KOPT-K1 (cell line): ENCODE measurements around the gene SMIM24.
A peak's percentile ranks its signal among the peaks of the same experiment; 100 is the strongest.

ENCODE experiments used
- H3K27ac ChIP-seq: fragments of 200-600 bp; sonication (generic); 2 replicates; pipeline ENCODE4 v1.5.1; 2016; ENCODE audit warnings: antibody characterized with exemption, mild to moderate bottlenecking, low read depth, low read length; ENCODE audit not compliant: poor library complexity, severe bottlenecking
- H3K36me3 ChIP-seq: fragments of 200-600 bp; sonication (generic); 2 replicates; pipeline ENCODE4 v1.5.1; 2017; ENCODE audit warnings: antibody characterized with exemption, mild to moderate bottlenecking, low read length, moderate library complexity; ENCODE audit not compliant: insufficient read depth
- H3K9me3 ChIP-seq: fragments of 200-600 bp; sonication (generic); 2 replicates; pipeline ENCODE4 v1.5.1; 2017; ENCODE audit warnings: antibody characterized with exemption, low read length, mild to moderate bottlenecking; ENCODE audit not compliant: insufficient read depth, poor library complexity, severe bottlenecking

SMIM24 gene

DNA sequence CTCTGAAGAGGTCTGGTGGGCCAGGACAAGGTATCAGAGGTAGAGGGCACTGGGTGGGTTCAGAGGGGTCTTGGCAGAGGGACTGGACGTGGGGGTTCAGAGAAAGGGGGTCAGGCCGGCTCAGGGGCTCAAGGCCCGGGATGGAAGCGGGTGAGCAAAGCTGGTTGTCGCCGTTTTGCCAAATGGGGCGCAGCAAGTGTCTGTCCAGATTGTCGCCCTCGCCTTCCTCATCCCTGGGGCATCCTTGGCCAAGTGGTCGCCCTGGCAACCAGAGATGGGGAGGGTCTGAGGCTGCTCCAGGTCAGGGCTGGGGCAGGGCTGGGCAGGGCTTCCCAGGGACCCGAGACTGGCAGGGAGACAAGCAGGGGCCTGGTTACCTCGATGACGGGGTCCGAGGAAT is 13.3 kb upstream of the SMIM24 start:
- H3K9me3 ChIP-seq = no peaks in the 10 kb centered on the region
- peaks cover 50% of the 10 kb centered on the region for H3K36me3 ChIP-seq
- peak overlapping the region; percentile 96 for H3K27ac ChIP-seq

GRCh38 chr19:3492919-3493318 is 12.6 kb upstream of the SMIM24 start:
- H3K9me3 ChIP-seq = no peaks in the 10 kb centered on the region
- H3K36me3 ChIP-seq = peaks cover 57% of the 10 kb centered on the region
- peak overlapping the region; percentile 96 for H3K27ac ChIP-seq

GRCh38 chr19:3492131-3492839 is 12.0 kb upstream of the SMIM24 start:
- Histone ChIP-seq H3K36me3 (peaks cover 58% of the 10 kb centered on the region), H3K27ac (peak overlapping the region; percentile 96), H3K9me3 (no peaks in the 10 kb centered on the region)

DNA sequence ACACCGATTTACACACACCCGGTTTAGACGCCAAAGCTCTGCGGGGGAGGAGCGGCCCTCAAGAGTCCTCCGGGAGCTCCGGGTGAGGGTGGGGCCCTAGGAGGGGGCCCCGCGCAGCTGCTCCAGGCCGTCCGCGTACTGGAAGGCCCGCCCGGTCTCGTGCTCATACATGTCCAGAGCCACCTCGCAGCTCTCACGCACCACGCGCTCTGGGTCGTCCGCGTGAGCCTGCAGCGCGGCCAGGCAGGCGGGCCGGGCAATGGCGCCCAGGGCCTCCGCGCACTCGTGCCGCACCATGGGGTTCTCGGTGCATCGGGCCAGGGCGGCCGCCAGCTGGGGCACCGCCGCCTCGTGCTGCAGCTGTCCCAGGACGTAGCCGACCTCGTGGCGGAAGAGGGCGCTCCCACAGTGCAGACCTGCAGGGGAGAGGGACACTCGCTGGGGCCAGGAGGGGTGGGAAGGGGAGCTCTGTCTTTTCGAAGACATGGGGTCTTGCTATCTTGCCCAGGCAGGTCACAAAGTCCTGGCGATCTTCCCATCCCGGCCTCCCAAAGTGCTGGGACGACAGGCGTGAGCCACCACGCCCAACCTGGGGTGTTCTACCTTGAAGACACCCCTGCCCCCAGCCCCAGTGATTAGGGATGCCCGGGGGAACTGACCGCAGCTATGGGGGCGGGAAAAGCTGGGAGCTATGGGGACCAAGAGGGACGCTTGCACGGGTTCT is 11.2 kb upstream of the SMIM24 start:
- Histone ChIP-seq H3K27ac (no peak overlapping the region), H3K9me3 (no peaks in the 10 kb centered on the region), H3K36me3 (peaks cover 58% of the 10 kb centered on the region)

GRCh38 chr19:3483226-3483628 is 2.9 kb upstream of the SMIM24 start, which contains the start of gene SMIM44:
Gene SMIM44, minus strand, starts transcription at chr19:3483441. Its CDS starts 38 bp downstream, at chr19:3483403.
- H3K36me3 ChIP-seq = peaks cover 4% of the 10 kb centered on the region
- no peak within 1 kb of the TSS for H3K27ac ChIP-seq
- H3K9me3 ChIP-seq = no peaks in the 10 kb centered on the region

DNA sequence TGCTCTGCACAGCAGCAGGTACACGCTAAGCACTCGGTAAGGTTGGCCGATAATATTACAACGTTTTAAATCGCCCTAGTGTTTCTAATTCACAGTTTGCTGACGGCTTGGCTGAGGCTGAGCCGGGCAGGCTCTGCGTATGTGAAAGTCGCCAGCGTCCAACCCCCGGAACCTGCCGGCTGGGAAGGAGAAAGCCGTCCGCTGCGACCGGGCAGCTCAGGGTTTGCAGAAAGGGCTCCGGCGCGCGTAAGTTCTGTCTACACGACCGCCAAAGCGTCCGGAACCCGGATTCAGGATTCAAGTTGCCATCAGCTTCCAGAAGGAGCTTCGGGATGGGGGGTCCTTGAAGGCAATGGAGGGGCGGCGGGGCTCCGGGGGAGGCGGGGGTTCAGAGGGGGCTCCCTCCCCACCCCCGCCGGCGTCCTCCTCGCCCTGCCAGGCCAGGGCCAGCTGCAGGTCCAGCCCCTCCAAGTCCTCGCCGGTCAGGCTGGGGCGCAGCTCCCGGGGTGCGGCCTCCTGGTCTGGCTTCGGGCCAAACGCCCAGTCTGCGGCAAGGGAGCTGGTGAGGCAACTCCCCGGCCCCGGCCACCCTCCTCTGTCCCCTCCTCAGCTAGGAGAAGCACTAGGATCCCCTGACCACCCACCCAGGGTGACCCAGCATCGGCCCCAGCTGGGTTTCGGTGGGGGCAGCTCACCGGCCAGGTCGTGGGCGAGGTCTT is 2.3 kb upstream of the SMIM24 start:
- no peaks in the 10 kb centered on the region for H3K9me3 ChIP-seq
- H3K36me3 ChIP-seq = no peaks in the 10 kb centered on the region
- no peak overlapping the region for H3K27ac ChIP-seq

GRCh38 chr19:3481241-3482090 is 1.1 kb upstream of the SMIM24 start:
- Histone ChIP-seq H3K36me3 (peaks cover 1% of the 10 kb centered on the region; the same call in 1 of the 2 replicates), H3K27ac (no peak overlapping the region), H3K9me3 (no peaks in the 10 kb centered on the region)

DNA sequence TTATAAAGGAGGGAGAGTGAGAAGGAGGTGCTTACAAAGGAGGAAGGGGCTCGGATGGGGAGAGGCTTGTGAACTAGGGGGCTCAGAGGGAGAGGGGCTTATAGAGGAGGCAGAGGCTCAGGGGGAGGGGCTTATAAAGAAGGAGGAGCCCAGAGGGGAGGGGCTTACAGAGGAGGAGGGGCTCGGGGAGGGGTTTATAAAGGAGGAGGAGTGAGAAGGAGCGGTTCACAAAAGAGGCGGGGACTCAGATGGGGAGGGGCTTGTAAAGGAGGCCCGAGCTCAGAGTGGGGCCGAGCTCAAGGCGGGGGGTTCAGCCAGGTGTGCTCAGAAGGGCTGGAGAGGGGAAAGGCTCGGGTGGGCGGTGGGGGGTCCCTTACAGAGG is 500 bp downstream of the SMIM24 start:
- peaks cover 18% of the 10 kb centered on the region; the same call in 1 of the 2 replicates for H3K36me3 ChIP-seq
- H3K9me3 ChIP-seq = no peaks in the 10 kb centered on the region
- peak overlapping the region; percentile 73 for H3K27ac ChIP-seq

DNA sequence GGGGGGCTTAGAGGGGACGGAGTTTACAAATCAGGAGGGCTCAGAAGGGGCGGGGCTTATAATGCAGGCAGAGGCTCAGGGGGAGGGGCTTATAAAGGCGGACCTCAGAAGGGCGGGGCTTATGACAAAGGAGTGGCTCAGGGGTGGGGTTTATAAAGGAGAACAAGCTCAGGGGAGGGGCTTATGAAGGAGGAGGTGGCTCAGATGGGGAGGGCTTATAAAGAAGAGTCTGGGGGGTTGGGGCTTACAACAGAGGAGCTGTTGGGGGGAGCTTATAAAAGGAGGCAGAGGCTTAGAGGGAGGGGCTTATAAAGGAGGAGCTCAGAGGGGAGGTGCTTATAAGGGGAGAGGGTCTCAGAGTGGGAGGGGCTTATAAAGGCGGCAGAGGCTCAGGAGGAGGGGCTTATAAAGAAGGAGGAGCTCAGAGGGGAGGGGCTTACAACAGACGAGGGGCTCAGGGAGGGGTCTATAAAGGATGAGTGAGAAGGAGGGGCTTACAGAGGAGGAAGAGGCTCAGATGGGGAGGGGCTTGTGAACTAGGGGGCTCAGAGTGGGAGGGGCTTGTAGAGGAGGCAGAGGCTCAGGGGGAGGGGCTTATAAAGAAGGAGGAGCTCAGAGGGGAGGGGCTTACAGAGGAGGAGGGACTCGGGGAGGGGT is 1.0 kb downstream of the SMIM24 start:
- Histone ChIP-seq H3K36me3 (peaks cover 23% of the 10 kb centered on the region; the same call in 1 of the 2 replicates), H3K27ac (peak overlapping the region; percentile 73), H3K9me3 (no peaks in the 10 kb centered on the region)

DNA sequence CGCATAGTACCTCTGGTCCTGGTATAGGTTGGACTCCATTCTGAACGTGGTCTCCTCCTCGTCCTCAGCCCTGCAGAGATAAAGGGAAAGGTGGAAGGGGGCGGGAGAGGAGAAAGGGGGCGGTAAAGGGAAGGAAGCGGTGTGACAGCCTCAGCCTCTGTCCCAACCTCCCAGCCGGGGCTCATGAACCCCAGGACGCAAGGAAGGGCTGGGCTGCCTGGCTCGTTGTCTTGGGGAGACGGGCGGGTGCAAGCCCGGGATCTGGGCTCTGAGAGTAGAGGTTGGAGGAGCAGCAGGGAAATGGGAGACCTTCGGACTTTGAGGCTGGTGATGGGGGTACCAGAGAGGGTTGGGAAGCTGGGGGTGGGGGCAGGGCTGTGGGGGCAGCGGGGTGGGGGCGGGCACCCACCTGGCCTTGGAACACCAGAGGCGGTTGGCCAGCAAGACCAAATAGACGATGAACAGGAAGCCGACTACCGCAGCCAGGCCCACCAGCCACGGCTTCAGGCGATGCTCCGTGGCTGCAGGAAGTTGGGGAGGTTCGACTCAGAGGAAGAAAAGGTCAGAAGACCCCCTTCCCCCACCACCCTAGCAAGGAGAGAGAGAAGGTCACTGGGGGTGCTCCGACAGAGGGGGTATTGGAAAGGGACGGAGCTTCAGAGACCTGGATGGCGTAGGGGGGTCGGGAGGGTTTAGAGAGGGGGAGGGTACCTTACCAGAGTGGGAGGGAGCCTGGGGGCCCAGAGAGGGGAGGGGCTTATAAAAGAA is 1.7 kb downstream of the SMIM24 start:
- Histone ChIP-seq H3K27ac (peak overlapping the region; percentile 73), H3K36me3 (peaks cover 29% of the 10 kb centered on the region; the same call in 1 of the 2 replicates), H3K9me3 (no peaks in the 10 kb centered on the region)

GRCh38 chr19:3477951-3478350 is 2.4 kb downstream of the SMIM24 start:
- peak overlapping the region; percentile 73 for H3K27ac ChIP-seq
- H3K36me3 ChIP-seq = peaks cover 29% of the 10 kb centered on the region; the same call in 1 of the 2 replicates
- no peaks in the 10 kb centered on the region for H3K9me3 ChIP-seq

DNA sequence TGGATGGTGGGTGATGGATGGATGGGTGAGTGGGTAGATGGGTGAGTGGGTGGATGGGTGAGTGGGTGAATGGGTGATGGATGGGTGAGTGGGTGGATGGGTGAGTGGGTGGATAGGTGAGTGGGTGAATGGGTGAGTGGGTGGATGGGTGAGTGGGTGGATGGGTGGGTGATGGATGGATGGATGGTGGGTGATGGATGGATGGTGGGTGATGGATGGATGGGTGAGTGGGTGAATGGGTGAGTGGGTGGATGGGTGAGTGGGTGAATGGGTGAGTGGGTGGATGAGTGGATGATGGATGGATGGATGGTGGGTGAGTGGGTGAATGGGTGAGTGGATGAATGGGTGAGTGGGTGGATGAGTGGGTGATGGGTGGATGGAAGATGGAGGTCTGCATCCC is 2.8 kb downstream of the SMIM24 start:
- H3K9me3 ChIP-seq = no peaks in the 10 kb centered on the region
- peak overlapping the region; percentile 73 for H3K27ac ChIP-seq
- H3K36me3 ChIP-seq = peaks cover 29% of the 10 kb centered on the region; the same call in 1 of the 2 replicates

- H3K27ac ChIP-seq = no peak overlapping the region
- H3K36me3 ChIP-seq = peaks cover 29% of the 10 kb centered on the region; the same call in 1 of the 2 replicates
- no peaks in the 10 kb centered on the region for H3K9me3 ChIP-seq
Observed at GRCh38 chr19:3476830-3477229, 3.5 kb downstream of the SMIM24 start.
